DND-41 (cell line): ENCODE data around the gene COMMD10.

Source experiments
- ATAC-seq: fragments of 200-7000 bp; cut with Tn5 transposase; 3 replicates; pipeline ENCODE4 v1.9.1; 2021; ENCODE audit warnings: low read depth; ENCODE audit not compliant: insufficient read depth
- DNase-seq: peaks from one replicate; pipeline ENCODE4 v3.0.0-alpha.2; 2020
- H2AFZ ChIP-seq: 2 replicates; pipeline ENCODE4 v1.6.0; 2012; ENCODE audit warnings: low read depth, low read length
- H3K27ac ChIP-seq: 2 replicates; pipeline ENCODE4 v1.5.1; 2012; ENCODE audit warnings: low read length, inconsistent platforms
- H3K27me3 ChIP-seq: fragments of 200-600 bp; sonication (generic); 2 replicates; pipeline ENCODE4 v1.6.0; 2012; ENCODE audit warnings: low read length, mild to moderate bottlenecking, inconsistent platforms; ENCODE audit not compliant: insufficient read depth, poor library complexity
- H3K36me3 ChIP-seq: 2 replicates; pipeline ENCODE4 v1.5.1; 2012; ENCODE audit warnings: low read length, inconsistent platforms; ENCODE audit not compliant: insufficient read depth
- H3K4me1 ChIP-seq: 2 replicates; pipeline ENCODE4 v1.5.1; 2012; ENCODE audit warnings: mild to moderate bottlenecking, low read length; ENCODE audit not compliant: insufficient read depth
- H3K4me2 ChIP-seq: 2 replicates; pipeline ENCODE4 v1.6.0; 2012; ENCODE audit warnings: mild to moderate bottlenecking, moderate library complexity, low read length, inconsistent platforms; ENCODE audit not compliant: insufficient read depth
- H3K4me3 ChIP-seq, 2 experiments: fragments of 200-600 bp in 1 of 2; shearing (Covaris generic) in 1 of 2; 2 replicates each; pipeline ENCODE4 v1.5.1; 2012 to 2016; ENCODE audit warnings: inconsistent platforms in 2 of 2, low read length in 2 of 2, mild to moderate bottlenecking in 2 of 2, low read depth in 1 of 2, moderate library complexity in 1 of 2
- H3K79me2 ChIP-seq: 2 replicates; pipeline ENCODE4 v1.6.0; 2012; ENCODE audit warnings: low read length, inconsistent platforms; ENCODE audit not compliant: insufficient read depth
- H3K9ac ChIP-seq: 2 replicates; pipeline ENCODE4 v1.6.0; 2012; ENCODE audit warnings: low read depth, mild to moderate bottlenecking, inconsistent platforms, low read length, moderate library complexity
- H3K9me3 ChIP-seq: 2 replicates; pipeline ENCODE4 v1.5.1; 2012; ENCODE audit warnings: low read length, moderate library complexity, mild to moderate bottlenecking, inconsistent platforms; ENCODE audit not compliant: insufficient read depth, severe bottlenecking
- H4K20me1 ChIP-seq: 2 replicates; pipeline ENCODE4 v1.6.0; 2012; ENCODE audit warnings: low read length; ENCODE audit not compliant: insufficient read depth
- EZH2 ChIP-seq: IDR thresholded peaks from 3 replicates; pipeline ENCODE4 v1.6.1; 2012; ENCODE audit warnings: borderline replicate concordance, low read depth, mild to moderate bottlenecking, moderate library complexity, low read length, inconsistent platforms; ENCODE audit not compliant: severe bottlenecking
- TF ChIP-seq, protein P1 (sequence below): IDR thresholded peaks from 2 replicates; pipeline ENCODE4 v1.5.1; 2012; ENCODE audit warnings: borderline replicate concordance, low read length, moderate library complexity, mild to moderate bottlenecking; ENCODE audit not compliant: poor library complexity, severe bottlenecking; ENCODE audit errors: extremely low read depth

Gene COMMD10

DNA sequence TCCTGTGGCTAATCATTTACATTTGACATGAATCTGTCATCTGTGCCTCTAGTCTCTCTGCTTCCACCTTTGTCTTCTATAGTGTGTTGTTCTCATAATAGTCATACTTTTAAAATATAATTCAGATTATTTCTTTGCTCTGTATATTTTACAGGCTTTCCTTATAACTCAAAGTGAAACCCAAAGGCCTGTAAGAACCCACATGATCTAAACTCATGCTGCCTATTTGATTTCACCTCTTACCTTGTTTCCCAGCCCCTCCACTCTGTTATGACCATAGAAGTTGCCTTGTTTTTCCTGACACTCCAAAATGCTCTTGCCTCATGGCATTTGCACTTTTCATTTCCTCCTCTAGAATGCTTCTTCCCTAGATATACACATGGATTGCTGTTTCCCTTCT lies 74.2 kb downstream of the COMMD10 start:
- ATAC-seq (no peak), DNase-seq (no peak)
- TF ChIP-seq, protein P1, sequence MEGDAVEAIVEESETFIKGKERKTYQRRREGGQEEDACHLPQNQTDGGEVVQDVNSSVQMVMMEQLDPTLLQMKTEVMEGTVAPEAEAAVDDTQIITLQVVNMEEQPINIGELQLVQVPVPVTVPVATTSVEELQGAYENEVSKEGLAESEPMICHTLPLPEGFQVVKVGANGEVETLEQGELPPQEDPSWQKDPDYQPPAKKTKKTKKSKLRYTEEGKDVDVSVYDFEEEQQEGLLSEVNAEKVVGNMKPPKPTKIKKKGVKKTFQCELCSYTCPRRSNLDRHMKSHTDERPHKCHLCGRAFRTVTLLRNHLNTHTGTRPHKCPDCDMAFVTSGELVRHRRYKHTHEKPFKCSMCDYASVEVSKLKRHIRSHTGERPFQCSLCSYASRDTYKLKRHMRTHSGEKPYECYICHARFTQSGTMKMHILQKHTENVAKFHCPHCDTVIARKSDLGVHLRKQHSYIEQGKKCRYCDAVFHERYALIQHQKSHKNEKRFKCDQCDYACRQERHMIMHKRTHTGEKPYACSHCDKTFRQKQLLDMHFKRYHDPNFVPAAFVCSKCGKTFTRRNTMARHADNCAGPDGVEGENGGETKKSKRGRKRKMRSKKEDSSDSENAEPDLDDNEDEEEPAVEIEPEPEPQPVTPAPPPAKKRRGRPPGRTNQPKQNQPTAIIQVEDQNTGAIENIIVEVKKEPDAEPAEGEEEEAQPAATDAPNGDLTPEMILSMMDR: no peak
- no peak for TF ChIP-seq EZH2
- no peaks in the 10 kb centered on the region for H3K4me1 ChIP-seq
- no peaks in the 10 kb centered on the region for H3K27me3 ChIP-seq
- H3K79me2 ChIP-seq: no peaks in the 10 kb centered on the region
- H3K27ac ChIP-seq: no peak overlapping the region
- H3K36me3 ChIP-seq: no peaks in the 10 kb centered on the region
- no peak overlapping the region for H2AFZ ChIP-seq
- H4K20me1 ChIP-seq: no peaks in the 10 kb centered on the region
- no peak overlapping the region for H3K4me2 ChIP-seq
- no peak overlapping the region for H3K9ac ChIP-seq
- H3K9me3 ChIP-seq: no peaks in the 10 kb centered on the region
- H3K4me3 ChIP-seq: no peak overlapping the region

DNA sequence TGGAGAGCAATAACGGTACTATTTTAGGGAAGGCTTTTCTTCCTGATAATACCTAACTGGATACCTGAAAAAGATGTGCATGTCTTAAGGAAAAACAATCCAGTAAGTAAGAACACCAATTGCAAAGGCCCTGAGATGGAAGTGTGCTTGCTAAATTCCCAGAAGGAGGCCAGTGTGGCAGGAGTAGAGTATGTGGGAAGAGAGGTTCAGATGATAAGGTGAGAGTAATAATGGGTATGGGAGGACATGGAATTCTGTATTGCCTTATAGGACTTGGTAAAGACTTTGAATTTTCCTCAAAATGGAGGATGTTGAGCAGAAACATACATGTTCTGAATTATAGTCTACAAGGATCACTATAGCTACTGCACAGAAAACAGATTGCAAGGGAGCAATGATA lies 89.3 kb downstream of the COMMD10 start:
- no peak for ATAC-seq
- no peak overlapping the region for H2AFZ ChIP-seq
- TF ChIP-seq, protein P1: no peak
- no peak for TF ChIP-seq EZH2
- DNase-seq: no peak
- H3K4me2 ChIP-seq: no peak overlapping the region
- H3K9ac ChIP-seq: no peak overlapping the region
- H4K20me1 ChIP-seq: no peaks in the 10 kb centered on the region
- H3K36me3 ChIP-seq: no peaks in the 10 kb centered on the region
- H3K4me3 ChIP-seq: no peak overlapping the region
- no peaks in the 10 kb centered on the region for H3K4me1 ChIP-seq
- H3K27ac ChIP-seq: no peak overlapping the region
- H3K79me2 ChIP-seq: peaks cover 2% of the 10 kb centered on the region; the same call in 1 of the 2 replicates
- H3K27me3 ChIP-seq: no peaks in the 10 kb centered on the region
- no peaks in the 10 kb centered on the region for H3K9me3 ChIP-seq

DNA sequence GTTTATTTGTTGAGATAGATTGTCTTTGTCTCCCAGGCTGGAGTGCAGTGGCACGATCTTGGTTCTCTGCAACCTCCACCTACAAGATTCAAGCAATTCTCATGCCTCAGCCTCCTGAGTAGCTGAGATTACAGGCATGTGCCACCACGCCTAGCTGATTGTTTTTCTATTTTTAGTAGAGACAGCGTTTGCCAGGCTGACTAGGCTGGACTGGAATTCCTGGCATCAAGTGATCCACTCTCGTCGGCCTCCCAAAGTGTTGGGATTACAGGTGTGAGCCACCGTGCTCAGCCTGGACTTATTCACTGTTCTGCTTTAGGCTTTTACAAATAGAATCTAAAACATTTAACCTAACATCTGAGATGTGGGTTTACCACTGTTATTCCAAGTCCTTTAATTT lies 91.3 kb downstream of the COMMD10 start:
- H3K9me3 ChIP-seq: no peaks in the 10 kb centered on the region
- H3K27me3 ChIP-seq: no peaks in the 10 kb centered on the region
- no peaks in the 10 kb centered on the region for H4K20me1 ChIP-seq
- no peak for DNase-seq
- no peak overlapping the region for H3K9ac ChIP-seq
- H3K79me2 ChIP-seq: peaks cover 2% of the 10 kb centered on the region; the same call in 1 of the 2 replicates
- no peaks in the 10 kb centered on the region for H3K4me1 ChIP-seq
- H3K27ac ChIP-seq: no peak overlapping the region
- no peak overlapping the region for H2AFZ ChIP-seq
- TF ChIP-seq, protein P1: no peak
- no peak for TF ChIP-seq EZH2
- no peak for ATAC-seq
- H3K36me3 ChIP-seq: no peaks in the 10 kb centered on the region
- H3K4me2 ChIP-seq: no peak overlapping the region
- no peak overlapping the region for H3K4me3 ChIP-seq

DNA sequence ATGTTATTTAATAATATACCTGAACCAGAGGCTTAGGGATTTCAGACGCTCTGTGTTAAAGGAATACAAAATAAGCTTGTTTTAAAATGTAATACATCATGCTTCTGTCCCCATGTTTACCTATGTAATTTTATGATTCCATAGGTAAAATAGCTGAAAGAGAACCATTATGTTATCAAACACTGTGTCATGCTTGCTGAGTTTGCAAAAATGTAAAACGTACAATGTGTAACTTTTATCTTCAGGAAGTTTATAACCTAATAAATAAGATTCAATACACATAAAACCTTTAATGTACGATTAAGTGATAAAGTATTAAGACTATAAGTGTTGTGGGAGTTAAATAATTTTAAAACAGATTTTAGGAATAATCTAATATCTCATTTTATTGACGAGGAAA lies 94.1 kb downstream of the COMMD10 start:
- H3K9ac ChIP-seq: no peak overlapping the region
- TF ChIP-seq EZH2: no peak
- TF ChIP-seq, protein P1: no peak
- H3K9me3 ChIP-seq: no peaks in the 10 kb centered on the region
- H3K27me3 ChIP-seq: no peaks in the 10 kb centered on the region
- H3K4me1 ChIP-seq: no peaks in the 10 kb centered on the region
- no peak overlapping the region for H3K4me2 ChIP-seq
- ATAC-seq (no peak), DNase-seq (no peak)
- H4K20me1 ChIP-seq: no peaks in the 10 kb centered on the region
- no peak overlapping the region for H3K27ac ChIP-seq
- H3K79me2 ChIP-seq: peaks cover 2% of the 10 kb centered on the region; the same call in 1 of the 2 replicates
- H3K4me3 ChIP-seq: no peak overlapping the region
- H3K36me3 ChIP-seq: no peaks in the 10 kb centered on the region
- no peak overlapping the region for H2AFZ ChIP-seq
